HG03469 (cell line): Measurements from ENCODE around the gene TCEAL9.
A peak's percentile ranks its signal among the peaks of the same experiment; 100 is the strongest.
"Not testable (repeated sequence)": the region's sequence is repeated elsewhere in the genome, so short reads cannot be mapped to it uniquely, and the experiment has no call there.

Source experiments
- ATAC-seq: cut with Tn5 transposase; IDR thresholded peaks from one replicate; pipeline ENCODE4 v1.9.1; 2021; ENCODE audit warnings: mild to moderate bottlenecking, moderate library complexity, moderate number of reproducible peaks; ENCODE audit not compliant: unreplicated experiment

TCEAL9 gene

DNA sequence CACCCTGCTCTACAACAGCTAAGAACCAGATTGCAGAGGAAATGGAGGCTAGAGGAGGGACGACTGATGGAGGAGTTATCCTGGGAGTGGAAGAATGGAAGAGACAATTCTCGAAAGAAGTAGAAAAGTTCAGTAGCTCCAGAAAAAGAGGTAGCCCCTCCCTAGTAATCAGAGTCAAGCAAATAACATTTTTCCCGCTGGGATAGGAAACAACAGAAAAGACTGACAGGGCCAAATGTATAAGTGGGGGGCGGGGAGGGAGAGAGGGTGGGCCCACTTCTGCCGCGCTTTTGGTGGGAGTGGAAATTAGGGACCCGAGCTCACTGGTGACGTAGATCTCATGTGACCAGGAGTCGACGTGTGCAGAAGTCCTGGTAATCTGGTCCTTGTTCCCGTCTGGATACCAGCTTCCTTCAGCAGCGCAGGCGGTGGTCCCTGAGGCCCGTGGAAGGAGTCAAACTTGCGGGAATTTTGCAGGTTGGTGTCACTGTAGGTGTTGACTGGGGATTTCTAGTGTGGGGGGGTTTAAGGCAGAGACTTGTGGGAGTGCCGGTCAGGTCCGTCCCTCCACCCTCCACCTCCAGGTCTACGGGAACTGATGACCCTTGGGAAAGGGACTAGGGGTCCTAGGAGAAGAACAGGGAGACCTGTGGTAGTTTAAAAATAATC lies at the start of gene TCEAL9:
Gene TCEAL9, plus strand, starts transcription at position 377 of the 669 bp plus-strand sequence. CDS start 1,179 bp downstream, outside the sequence.
- ATAC-seq: no peak

DNA sequence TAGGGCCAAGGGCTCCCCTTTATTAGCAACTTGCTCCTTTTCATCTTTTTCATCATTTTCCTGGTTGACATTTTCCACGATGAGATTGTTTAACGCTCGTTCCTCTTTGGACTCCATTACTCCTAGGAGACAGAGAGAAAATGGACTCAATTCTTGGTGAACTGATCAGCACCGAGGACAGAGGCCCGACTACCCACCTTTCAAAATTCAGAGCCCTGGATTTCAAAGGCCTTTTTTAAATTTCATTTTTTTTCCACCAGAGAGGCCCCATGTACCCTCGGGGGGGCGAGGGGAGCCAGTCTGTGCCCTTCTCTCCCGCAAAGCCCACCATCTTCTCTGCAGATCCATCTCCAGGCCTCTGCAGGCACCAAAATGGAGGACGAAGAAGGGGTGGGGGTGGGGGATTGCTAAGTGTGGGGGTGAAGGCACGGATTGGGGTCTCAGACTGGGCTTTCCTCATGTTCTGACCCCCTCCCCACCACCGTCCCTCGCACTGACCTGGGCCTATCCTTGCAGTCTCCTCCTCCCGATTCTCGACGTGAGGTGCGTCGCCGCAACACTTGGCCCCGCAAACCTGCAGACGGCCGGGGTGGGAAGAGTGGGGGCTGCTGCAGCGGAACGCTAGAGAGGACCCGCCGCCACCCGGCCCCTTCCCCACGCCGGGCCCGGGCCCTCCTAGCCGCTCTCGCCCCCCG lies 46.3 kb upstream of the TCEAL9 start:
- ATAC-seq: no peak

DNA sequence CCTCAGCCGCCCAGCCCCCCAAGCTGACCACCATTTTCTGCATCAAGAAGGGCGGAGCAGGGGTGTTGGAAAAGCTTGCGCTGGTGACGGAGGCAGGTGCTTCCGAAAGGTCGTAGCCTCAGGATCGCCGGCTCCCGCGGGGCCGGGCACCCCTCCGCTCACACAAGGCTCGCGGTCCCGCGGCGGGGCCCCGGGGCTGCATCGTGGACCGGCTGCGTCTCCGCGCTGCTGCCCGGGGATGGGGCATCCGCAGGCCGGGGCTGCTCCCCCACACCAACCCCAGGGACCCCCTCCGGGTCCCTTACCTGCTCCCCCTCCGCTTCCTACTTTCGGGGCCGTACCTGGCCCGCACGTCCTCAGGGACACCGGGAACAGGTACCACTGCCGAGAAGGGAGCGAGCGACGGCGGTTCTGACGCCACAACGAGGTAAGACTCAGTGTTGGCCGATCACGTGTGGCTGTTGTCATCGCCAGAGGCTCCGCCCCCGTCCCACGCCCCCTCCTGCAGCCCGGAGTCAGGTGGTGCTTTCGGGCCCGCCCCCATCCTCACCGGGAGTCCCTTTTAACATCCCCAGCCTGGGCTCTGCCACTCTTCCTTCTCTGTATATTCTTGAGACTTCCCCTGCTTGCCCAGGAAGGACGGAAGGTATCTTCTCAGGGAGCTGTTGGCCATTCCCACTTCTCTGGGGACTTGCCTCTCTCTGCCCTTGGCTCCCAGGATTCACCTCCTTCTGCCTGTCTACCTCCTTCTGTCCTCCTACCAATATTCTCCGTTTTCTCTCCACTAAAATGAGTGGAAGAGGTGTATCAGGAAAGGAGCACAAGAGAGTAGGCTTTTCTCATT lies 45.5 kb upstream of the TCEAL9 start, which contains the start of gene BEX2:
Gene BEX2, minus strand, starts transcription at position 436 of the 844 bp plus-strand sequence. CDS start 1,014 bp downstream, outside the sequence.
- ATAC-seq: peak; percentile 83

DNA sequence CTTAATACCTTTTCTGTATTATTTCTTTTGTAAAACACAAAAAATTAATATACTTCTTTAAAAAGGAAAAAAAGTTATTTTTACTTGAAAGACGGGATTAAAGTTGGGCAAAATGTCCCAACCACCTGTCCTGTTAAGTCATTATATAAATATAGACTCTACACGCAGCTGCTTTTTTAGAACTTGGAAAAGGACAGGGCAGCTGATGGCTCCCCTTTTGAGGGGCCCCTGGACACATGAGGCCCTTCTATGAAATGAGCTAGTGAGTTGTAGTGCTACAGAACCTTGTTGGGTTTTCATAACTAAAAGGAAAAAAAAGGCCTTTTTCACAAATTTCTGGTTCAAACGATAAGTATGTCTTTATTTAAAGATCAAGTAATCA lies 44.9 kb upstream of the TCEAL9 start:
- no peak for ATAC-seq

- no peak for ATAC-seq
These were observed 26.3 kb upstream of the TCEAL9 start, which contains the start of gene TCEAL7 for GRCh38 chrX:103329991-103330390. Gene TCEAL7, plus strand, starts transcription at chrX:103330239. Its CDS starts 1,165 bp downstream, at chrX:103331404.

- no peak for ATAC-seq
These were observed 25.5 kb upstream of the TCEAL9 start for GRCh38 chrX:103330681-103331288.

DNA sequence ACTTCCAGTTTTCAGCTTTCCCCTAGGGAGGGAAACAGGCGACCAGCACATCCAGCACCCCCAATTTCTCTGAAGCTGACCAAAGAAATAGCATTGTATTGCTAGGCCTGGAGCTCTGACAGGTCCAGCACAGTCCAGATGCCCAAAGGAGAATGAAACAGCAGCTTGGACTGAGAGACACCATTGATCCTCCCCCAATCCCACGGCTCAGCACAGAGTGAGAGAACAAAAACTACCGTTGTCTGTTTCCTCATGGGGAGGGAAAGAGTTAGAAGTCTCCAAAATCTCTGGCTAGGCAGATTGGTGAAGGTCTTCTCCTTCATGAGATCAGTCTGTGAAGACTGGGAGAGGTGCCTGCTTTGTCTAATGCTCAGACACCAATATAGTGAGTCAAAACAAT lies 17.6 kb upstream of the TCEAL9 start:
- ATAC-seq: no peak

- ATAC-seq: no peak
These were observed 13.2 kb upstream of the TCEAL9 start for GRCh38 chrX:103343105-103343504.

DNA sequence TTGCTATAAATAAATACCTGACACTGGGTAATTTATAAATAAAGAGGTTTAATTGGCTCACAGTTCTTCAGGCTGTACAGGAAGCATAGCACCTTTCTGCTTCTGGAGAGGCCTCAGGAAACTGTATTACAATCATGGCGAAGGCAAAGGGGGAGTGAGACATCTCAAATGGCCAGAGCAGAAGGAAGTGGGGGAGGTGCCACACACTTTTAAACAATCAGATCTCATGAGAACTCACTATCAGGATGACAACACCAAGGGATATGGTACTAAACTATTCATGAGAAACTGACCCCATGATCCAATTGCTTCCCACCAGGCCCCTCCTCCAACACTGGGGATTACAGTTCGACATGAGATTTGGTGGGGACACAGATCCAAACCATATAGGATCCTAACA lies 11.7 kb upstream of the TCEAL9 start:
- no peak for ATAC-seq

GRCh38 chrX:103347682-103348397 lies 8.5 kb upstream of the TCEAL9 start:
- no peak for ATAC-seq

- ATAC-seq: no peak
These were observed 552 bp downstream of the TCEAL9 start for GRCh38 chrX:103356858-103357257.

- ATAC-seq: no peak
These were observed 1.6 kb downstream of the TCEAL9 start for GRCh38 chrX:103357871-103358270.

DNA sequence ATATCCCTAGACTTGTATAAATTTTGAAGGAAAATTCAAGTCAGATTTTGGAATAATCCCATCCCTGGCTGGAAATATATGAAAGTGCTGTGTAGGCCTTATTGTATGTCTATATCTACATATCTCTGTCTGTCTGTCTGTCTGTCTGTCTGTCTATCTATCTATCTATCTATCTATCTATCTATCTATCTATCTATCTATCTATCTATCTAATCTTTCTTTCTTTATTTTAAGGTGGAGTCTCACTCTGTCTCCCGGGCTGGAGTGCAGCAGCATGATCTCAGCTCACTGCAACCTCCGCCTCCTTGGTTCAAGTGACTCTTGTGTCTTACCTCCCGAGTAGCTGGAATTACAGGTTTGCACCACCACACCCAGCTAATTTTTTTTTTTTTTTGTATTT lies 3.3 kb downstream of the TCEAL9 start:
- ATAC-seq: not testable (repeated sequence)

DNA sequence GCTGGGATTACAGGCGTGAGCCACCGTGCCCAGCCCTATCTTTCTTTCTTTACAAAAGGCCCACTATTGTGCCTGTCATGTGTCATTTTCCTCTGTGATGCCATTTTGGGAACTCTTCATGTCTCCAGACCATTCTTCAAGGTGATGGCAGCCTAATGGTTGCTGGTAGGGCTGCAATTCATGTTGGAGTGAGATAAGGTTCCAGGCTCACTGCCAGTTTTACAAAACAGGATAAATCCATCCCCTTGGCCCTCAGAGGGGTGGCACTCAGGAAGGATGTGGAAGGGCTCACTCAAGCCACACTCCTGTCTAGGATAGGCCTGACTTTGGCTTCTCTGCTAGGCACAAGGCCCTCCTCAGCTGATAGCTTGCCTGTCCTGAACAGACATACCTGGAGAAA lies 3.8 kb downstream of the TCEAL9 start:
- ATAC-seq: no peak

GRCh38 chrX:103360916-103361315 lies 4.6 kb downstream of the TCEAL9 start:
- no peak for ATAC-seq

DNA sequence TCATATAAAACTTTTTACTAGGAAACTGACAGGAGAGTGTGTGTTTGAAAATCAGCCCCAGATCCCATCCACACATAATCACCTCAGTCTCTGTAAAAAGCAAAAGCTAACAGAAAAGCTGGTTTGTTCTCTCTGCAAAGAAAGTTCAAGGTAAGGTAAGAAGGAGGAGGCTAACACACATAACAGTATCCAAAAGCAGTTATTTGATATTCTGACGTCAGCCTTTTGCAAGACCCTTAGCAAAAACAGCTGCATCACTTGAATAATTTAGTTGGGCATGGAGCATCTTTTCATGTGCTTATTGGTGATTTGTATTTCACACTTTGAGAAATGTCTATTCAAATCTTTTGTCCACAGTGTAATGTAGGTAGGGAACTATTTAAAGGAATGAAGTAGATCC lies 5.5 kb downstream of the TCEAL9 start:
- no peak for ATAC-seq

DNA sequence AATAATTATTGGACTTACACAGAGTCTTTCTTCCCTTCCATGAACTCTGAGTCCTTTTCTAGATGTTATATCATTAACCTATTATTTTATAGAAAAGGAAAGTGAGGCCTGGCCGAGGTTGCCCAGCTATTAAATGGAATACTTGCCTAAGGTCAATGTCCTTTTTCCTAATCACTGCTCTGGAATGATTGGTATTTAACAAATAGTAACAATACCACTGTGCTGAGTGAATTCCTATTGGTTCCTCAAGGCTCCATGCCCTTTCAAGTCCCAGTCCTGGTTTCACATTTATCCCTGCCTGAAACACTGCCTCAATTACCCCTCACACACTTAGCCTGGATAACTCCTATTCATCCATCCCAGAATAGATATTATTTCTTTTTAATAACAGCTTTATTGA lies 6.2 kb downstream of the TCEAL9 start:
- ATAC-seq: no peak

GRCh38 chrX:103363046-103363445 lies 6.7 kb downstream of the TCEAL9 start:
- no peak for ATAC-seq

- ATAC-seq: no peak
These were observed 11.2 kb downstream of the TCEAL9 start for GRCh38 chrX:103367502-103367901.

DNA sequence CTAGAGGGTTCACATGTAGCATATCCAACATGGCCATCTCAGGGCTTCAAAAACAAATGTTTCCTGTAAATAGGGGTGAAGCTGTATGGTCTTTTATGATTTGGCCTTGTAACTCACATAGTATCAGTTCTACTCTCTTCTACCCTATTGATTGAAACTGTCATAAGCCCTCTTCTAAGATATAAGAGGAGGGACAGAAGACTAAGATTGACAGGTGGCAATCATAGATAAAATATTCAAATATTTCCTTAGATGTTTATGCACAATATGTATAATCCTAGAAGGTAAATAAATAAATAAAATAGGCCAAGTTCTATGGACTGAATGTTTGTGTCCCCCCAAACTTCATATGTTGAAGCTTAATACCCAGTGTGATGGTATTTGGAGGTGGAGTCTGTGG lies 13.2 kb downstream of the TCEAL9 start:
- no peak for ATAC-seq
